Kidney capillary endothelial cell (primary cell): ENCODE results near the gene SLC7A14.
A peak's percentile ranks its signal among the peaks of the same experiment; 100 is the strongest.

Source experiments
- DNase-seq: peaks from one replicate; pipeline ENCODE4 v3.0.0-alpha.2; 2018; ENCODE audit warnings: low spot score

SLC7A14 gene

GRCh38 chr3:170534227-170534626 is 51.6 kb downstream of the SLC7A14 start:
- no peak for DNase-seq

- no peak for DNase-seq
Observed at GRCh38 chr3:170532573-170532972, 53.3 kb downstream of the SLC7A14 start.

GRCh38 chr3:170531657-170532335 is 54.1 kb downstream of the SLC7A14 start:
- DNase-seq, result no peak

GRCh38 chr3:170531054-170531453 is 54.8 kb downstream of the SLC7A14 start:
- no peak for DNase-seq

DNA sequence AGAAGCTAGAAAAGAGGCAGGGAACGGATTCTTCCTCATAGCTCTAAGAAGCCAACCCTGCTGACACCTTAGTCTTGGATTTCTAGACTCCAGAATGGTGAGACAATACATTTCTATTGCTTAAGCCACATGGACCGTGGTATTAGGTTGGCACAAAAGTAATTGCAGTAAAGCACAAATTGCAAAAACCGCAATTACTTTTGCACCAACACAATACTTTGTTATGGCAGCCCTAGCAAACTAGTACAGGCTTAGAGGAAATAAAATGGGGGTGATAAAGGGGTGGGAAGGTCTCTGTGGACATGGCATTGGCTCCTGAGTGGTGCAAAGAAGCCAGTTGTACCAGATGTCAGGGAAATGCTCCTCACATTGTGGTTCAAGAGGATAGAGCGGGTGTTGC is 56.0 kb downstream of the SLC7A14 start:
- DNase-seq, result no peak

DNA sequence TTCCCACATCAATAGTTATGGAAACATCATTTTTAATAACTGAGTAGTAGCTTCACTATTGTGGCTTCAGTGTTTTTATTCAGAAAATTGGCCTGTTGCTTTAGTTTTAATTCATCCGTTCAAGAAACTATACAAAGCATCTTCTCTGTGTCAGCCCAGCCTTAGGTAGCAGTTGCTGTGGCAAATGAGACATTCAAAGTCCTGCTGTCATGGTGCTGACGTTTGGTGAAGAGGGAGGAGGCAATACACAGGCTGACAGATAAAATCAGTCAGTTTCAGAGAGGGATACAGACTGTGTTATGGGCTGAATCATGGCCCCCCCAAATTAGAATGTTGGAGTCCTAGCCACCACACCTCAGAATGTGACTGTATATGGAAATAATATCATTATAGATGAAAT is 56.5 kb downstream of the SLC7A14 start:
- no peak for DNase-seq

GRCh38 chr3:170528726-170529125 is 57.1 kb downstream of the SLC7A14 start:
- DNase-seq, result no peak

DNA sequence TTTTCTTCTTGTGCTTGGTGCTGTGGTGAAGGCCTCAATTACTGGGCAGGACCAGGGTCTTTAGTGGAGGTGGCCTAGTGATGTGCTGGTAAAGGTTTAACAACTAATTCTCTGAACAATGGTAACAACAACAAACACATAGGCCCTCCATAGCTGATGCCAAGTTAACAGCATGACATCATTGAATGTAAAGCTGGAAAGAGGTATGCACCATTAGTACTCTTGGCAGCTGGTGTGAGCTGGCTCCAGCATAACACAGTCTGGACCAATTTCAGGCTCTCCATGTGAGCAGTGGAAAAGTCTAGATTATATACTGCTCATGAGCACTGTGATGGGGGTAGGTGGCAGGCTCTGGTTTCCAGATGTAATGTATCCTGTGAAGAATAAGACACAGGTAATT is 61.8 kb downstream of the SLC7A14 start:
- no peak for DNase-seq

DNA sequence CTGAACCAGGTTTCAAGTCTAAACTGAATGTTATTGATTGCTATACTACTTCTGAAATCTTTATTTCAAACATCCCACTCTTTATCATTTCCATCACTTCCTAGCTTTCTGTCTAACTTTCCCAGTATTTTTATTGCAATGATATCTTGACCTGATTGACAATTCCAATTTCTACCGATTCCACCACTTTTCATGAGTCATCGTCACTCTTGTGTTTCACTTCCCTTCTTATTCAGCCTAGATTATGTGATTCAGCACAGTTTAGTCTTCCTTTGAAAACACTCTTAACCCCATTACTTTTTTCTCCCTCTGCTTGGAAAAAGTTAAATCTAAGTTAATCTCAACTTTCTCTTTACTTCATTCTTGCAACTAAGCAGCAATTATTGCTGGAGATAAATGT is 62.6 kb downstream of the SLC7A14 start:
- DNase-seq, result peak; percentile 22

DNA sequence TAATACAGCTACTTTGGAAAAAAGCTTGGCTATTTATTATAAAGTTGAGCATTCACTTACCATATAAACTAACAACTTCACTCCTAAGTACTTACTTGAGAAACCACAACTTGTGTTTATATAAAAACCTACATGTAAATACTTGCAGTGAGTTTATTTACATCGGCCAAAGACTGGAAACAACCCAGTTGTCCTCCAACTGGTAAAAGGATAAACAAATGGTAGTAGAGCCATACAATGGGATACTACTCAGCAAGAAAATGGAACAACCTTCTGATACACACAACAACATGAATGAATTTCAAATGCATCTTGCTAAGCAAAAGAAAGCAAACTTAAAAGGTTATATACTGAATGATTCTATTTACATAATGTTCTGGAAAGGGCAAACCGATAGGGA is 63.7 kb downstream of the SLC7A14 start:
- DNase-seq, result no peak

DNA sequence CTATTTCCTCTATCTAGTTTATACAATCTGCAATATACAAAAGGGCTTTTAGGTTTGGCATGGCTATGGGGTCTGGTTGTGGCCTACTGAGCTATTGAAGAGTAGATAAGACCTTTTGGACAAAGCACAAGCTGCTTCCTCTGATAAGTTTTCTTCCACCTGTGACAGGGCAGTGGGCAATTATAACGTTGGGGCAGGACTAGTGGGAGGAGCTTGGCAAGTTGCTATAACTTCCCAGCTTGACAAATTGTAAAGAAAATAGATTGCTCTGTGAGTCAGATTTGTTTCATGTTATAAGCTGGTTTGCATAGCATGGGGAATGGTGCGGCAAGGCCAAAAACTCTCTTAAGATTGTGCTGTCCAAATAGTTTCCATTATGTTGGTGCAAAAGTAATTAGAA is 64.9 kb downstream of the SLC7A14 start:
- DNase-seq, result no peak

GRCh38 chr3:170517242-170517945 is 68.5 kb downstream of the SLC7A14 start:
- DNase-seq, result no peak

GRCh38 chr3:170513642-170514041 is 72.2 kb downstream of the SLC7A14 start:
- DNase-seq, result no peak

- DNase-seq, result no peak
Observed at GRCh38 chr3:170511371-170511770, 74.5 kb downstream of the SLC7A14 start.

DNA sequence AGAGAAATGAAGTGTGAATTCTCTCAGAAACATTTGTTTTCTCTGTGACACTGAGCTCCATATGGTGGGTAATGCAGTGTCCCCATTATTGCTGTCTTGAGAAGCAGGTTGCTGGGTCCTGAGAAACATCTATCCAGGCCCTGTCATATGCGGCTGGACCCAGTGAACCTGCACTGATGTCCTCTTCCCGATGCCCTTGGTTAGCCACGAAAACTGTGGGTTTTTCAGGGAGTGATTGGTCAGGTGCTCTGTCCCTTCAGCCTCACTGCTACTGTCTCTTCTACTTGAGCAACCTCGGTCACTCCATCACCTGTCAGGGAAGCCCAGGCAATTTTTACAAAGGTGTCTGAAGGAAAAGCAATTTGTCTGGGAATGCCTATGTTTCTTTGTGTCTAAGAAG is 77.0 kb downstream of the SLC7A14 start:
- no peak for DNase-seq

DNA sequence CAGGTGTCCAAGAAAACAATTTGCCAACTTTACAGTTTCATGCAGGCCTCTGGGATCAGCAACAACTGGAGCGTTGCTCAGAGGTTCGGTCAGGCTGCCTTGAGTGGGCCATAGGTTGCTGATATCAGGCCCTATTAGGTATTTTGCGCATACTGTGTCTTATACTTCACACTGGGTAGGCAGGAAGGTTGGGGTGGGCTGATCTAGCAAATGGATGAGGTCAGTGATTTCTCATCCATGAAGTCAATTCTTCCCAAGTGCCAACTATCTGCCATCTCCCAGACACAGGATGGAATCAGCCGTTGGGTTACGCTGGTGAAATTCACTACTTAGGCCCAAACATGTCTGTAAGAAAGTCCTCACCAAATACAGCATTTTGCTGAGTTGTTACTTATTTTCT is 77.6 kb downstream of the SLC7A14 start:
- no peak for DNase-seq

DNA sequence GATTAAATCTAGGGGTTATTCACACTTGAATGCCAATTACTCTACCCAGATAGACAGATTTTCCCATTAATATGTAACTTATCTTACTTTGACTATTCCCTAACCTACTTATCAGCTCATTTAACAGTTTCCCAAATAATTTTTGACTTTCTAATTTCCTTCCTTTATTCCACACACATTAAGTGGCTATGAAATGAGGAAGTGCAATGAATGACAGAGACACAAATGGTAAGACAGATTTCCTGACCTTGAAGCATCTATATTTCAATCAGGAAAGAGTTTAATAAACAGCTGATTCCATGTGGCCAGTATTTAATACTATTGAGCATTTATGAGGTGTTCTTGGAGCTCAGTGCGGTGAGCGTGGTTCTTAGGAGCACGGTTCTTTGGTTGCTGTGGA is 78.8 kb downstream of the SLC7A14 start:
- no peak for DNase-seq

- no peak for DNase-seq
Observed at GRCh38 chr3:170506556-170506955, 79.3 kb downstream of the SLC7A14 start.

DNA sequence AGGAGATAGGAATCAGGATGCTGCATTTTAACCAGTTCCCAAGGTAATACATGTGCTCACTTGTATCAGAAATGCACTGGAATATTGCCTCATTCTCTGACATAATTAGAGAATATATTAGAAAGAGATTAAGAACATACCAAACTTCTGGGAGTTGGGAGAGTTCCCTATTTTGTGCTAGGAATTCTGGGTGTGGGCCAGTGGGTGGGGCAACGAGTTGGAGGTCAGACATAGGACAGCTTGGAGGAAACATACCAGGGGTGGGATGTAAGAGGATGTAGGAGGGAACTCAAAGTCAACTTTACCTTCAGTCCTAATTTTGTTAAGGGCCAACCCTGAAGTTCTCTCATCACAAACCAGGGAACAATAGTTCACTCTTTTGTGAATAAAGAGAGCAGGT is 83.6 kb downstream of the SLC7A14 start:
- DNase-seq, result no peak

DNA sequence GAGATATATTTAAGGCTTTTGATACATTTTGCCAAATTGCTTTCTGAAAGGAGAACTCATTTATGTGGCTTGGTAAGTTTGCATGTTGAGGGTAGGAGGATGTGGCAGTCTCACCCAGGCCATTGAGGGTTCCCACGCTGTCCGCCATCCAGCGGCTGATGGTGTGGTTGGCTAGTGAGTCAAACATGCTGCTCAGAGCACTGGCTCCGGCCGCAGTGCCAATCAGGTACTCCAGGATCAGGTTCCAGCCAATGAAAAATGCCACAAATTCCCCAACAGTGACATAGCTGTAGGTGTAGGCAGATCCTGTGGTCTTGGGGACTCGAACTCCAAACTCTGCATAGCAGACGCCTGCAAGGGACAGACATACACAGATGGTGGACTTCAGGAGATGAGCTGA is 84.9 kb downstream of the SLC7A14 start:
- DNase-seq, result no peak

GRCh38 chr3:170500462-170500861 is 85.4 kb downstream of the SLC7A14 start:
- DNase-seq, result no peak

DNA sequence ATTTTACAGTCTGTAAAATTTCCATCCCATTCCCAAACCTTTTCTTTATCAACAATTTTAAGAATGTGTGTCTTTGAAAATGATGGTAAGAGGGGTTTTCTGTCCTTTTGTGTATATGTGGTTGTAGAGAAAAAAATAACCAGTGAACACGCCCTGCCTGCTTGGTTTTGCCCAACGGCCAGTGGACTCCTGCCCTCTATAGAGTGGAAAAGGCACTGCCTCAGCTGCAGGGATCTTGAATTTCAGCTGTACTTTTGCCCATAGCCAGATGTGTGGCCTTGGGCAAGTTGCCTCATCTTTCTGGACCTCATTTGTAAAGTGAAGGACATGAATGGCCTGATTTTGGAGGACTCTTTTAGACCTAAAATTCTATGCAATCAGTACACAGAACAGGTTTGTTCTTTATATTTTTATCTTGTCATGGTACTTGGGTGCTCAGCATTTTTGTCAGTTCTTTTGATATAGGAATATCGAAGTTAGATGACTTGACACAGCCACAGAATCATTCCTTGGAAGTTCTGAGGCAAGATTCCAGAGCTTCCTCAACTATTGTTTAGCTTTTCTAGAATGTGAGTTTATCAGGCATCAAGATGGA is 86.2 kb downstream of the SLC7A14 start:
- no peak for DNase-seq
